Activated T-cell treated with anti-CD3 and anti-CD28 coated beads, Interleukin-2, amount 50 U/mL, for 1 hour (primary cell): ENCODE measurements around the gene SSBP1.
"Not testable (repeated sequence)": the region's sequence is repeated elsewhere in the genome, so short reads cannot be mapped to it uniquely, and the experiment has no call there.

ENCODE experiments used
- DNase-seq: peaks from one replicate; pipeline ENCODE4 v3.0.0-alpha.2; 2020

The SSBP1 gene, protein sequence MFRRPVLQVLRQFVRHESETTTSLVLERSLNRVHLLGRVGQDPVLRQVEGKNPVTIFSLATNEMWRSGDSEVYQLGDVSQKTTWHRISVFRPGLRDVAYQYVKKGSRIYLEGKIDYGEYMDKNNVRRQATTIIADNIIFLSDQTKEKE

DNA sequence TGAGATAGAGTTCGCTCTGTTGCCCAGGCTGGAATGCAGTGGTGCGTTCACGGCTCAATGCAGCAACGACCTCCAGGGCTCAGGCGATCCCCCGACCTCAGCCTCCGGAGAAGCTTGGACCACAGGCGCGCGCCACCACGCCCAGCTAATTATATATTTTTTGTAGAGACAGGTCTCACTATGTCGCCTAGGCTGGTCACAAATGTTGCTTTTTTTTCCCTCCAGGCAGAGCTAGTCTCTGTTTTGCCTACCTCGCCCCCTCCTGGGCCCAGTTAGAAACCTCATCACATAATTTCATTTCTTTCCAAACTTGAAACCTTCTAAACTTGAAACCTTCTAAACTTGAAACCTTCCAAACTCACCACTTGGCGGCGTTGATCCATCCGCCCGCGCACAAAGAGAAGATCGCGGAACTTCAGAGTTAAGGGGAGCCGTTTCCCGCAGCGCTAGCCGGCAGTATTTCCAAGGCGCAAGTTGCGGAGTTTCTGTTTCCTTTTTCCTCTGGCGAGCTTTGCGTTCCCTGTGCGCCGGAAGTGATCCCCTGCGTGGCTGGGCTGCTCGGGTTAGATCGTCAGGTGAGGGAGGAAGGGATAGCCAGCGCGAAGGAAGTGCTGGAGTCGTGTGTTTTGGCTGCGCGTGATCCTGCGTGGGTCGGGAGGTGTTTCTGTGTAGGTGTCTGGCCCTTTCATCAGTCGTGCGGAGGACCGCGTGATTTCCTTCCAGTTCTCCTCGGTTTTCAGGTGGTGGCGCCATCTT, at the start of gene SSBP1:
Gene SSBP1 (plus strand): TSS at position 523 of the 756 bp plus-strand sequence. CDS start 809 bp downstream, outside the sequence.
- peak; percentile 89 for DNase-seq

DNA sequence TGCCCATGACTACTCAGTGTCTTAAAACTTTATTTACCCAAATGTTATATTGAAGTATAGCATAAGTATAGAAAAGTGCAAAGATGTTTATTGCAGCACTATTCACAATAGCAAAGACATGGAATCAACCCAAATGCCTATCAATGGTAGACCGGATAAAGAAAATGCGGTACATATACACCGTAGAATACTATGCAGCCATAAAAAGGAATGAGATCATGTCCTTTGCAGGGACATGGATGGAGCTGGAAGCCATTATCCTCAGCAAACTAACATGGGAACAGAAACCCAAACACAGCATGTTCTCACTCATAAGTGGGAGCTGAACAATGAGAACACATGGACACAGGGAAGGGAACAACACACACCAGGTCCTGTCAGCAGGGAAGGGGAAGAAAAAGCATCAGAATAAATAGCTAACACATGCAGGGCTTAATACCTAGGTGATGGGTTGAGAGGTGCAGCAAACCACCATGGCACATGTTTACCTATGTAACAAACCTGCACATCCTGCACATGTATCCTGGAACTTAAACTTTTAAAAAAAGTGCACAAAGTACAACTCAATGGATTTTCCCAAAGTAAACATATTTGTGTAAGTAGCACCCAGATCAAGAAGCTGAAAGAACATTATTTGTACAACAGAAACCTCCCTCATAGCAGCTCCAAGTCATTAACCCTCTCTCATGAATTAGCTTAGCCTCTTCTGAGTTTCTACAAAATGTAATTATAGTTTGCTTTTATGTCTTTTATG, 48.9 kb upstream of the SSBP1 start:
- not testable (repeated sequence) for DNase-seq

DNA sequence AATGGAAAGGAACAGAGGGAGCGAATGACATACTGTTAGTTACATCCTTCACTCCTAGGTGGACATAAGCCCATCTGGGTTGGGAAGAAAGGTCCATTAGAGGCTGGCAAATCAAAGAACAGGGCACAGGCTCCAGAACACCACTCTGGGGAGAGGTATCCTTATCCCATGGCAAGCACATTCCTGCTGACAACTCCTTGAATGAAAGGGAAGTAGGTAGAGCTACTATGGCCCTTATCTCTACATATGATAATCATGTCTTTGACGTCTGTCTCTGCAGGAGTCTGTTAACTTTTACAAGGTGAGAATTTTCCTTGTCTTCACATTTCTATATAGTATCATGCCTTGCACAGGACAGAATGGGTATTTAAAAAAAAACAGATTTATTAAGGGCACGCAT, 46.6 kb upstream of the SSBP1 start:
- DNase-seq, result no peak

DNA sequence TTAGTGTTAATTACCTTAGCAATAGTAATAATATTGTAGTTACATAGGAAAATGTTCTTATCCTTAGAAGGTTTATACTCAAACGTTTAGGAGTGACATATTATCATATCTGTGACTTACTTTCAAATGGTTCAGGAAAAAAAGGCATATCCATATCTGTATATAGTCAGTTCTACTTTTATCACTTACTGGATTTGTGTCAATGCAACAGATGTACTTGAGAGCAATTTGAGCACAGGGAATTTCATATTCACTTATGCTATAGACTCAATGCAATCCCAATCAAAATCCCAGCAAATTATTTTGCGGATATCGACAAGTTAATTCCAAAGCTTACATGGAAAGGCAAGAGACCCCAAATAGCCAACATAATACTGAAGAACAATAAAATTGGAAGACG, 46.2 kb upstream of the SSBP1 start:
- no peak for DNase-seq

DNA sequence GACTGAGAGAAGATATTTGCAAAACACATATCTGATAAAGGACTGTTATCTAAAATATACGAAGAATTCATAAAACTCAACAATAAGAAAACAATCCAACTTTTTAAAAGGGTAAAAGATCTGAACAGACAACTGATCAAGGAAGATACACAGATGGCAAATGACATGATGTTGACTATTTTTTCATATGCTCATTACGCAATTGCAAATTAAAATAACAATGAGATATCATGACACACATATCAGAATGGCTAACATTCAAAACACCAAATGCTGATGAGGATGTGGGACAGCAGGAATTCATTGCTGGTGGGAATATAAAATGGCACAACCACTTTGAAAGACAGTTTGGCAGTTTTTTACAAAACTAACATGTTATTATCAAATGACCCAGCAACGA, 45.1 kb upstream of the SSBP1 start:
- no peak for DNase-seq

DNA sequence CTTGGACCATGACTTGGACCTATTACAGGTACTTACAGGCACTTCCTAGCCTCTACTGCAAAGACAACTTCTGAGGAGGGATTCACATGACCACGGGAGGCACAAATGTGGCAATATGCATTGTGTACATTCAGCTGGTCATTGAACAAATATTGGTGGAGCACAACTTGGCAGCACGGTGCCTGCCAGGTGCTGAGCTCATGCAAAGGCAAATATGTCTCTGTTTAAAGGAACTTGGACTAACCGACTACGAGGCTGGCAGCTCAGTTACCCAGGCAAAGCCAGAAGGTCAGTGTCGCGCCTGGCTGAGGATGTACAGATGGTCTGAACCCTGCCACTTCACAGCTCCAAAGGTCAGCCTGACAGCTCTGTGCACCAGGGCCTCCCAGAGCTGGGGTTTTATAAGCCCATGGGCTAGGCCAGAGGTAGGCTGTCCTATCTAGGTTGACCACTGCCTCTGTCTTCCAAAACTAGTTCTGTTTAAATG, 42.3 kb upstream of the SSBP1 start:
- DNase-seq, result no peak

DNA sequence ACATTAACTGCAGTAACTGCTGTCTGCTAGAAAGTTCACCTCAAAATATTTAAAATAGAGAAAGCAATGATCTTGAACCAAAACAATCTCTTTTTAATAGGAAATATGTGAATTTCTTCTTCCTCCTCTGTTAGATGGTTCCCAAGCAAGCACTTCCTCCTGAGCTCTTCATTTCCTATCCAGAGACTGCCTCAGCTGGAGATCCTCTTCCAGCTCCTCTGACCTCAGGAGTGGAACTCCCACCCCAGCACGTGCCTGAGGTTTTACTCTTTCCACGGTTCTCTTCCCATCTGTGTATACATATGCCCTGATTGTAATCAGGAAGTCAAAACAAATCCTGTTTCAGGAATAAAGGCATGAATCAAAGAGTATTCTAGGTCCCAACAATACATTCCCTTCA, 41.8 kb upstream of the SSBP1 start:
- no peak for DNase-seq

DNA sequence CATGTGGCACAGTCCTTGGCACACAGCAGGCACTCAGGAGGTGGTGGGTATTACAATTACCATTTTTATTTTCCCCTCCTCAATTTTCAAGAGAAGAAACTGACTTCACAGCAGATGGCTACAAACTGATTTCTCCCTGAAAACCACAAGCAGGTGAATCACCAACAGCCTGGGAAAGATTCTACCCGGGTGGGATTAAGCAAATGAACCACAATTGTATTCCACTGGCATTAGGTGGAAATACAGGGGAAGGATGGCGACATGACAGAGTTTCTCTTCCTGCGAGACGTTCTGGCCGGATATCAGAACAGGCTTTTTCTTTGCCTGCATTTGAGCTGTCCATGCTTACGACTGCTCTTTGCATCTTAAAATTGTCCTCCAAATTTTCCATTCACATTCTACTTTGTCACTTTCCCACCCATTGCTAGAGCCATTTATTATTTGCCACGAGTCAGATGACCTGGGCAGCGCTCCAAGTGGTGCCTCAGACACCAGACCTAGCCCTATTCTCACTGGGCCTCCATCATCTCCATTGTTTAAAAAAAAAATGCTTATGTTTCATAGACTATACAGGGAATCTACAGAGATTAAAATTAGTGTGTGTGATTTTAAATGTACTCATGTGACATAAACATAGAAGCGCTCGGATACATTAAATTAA, 40.8 kb upstream of the SSBP1 start:
- DNase-seq, result no peak

DNA sequence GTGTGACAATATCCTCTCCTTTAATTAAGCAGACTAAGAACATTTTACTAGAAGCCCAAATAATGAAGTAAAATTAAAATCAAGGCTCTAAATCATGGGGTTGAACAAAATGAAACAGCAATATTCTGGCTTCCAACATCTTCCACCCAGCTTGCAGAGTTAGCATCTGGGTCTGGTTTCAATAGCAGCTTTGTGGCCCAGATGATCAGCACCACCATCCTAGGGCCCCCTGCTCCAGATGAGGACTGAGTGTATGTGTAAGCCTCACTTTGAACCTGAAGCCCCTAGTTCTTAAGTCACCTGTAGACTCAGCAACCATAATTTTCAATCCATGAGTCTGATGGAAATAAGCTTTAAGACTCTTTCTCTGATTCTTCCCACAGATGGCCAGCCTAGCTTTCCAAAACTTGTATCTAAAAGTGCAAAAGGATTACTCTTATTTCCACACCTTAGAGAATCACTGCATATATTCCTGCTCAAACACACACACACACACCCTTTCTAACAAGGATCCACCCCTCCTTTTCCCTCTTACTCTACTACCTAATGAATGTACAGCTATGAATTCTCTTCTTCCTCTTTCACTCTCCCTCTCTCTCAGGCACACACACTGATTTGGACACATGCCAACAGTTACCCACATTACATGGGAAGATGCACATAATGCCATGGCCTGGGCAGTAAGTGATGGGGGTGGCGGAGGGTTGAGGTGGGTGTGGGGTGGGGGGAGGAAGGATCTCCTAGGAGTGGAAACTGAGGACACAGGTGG, 39.7 kb upstream of the SSBP1 start:
- DNase-seq, result no peak

DNA sequence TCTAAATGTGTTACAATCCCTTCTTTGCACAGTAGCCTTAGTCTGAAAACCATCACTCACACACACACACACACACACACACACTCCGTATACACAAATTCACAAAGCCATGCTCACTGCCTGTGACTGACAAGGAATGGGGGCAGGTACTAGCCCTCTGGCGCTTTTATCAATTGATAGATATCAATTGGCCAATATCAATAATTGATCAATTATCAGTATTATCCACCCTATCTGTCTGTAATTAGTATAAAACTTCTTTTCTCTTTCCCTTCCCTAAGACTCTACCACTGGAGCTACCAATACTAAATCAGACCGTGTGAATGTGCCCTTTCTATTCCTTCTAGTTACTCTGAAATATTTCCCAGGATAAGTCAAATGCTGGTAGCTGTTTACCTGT, 38.3 kb upstream of the SSBP1 start:
- no peak for DNase-seq

DNA sequence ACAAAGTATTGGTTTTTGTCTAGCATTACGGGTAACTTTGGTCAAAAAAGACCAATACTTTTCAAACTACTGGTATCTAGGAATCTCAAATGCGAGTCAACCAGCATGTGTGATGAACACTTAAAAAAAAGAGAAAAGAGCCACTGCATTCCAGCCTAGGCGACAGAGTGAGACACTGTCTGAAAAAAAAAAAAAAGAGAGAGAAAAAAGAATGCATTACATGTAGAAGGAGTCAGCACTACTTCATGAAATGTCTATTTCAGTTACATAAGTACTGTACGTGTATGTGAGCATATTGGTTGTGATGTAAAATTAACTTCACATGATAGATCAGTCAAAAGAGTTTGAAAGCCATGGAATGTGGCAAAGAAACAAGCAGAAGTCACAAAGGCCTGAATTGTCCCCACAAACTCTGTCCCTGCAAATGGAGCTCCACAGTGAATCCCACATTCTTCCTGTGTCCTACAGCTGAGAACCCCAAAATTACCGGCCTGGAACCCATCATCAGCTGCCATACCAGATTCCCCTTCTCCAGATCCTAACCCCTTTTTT, 37.8 kb upstream of the SSBP1 start:
- no peak for DNase-seq

DNA sequence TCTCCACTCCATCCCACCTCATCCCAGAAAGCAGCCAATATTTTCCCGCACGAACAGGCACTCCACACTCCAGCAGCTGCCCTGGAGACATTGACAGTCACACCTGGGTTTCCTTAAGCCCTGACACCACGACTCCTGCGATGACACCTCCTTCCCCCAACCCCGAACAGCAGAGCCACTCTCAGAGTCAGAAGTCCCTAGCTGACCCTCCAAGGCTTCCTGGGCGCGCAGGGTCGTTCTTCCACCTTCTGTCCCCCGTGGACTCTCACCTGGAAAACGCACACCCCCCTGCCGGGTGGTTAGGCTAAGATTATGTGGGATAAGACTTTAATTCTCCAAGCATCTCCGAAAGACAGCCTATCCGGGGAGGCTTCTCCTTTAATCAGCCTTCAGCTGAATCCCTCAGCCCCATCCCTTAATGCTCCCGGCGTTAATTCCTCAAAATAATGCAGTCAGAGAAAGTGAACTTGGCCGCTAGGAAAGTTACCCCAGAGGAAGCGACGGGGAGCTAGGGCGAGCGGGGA, 37.2 kb upstream of the SSBP1 start:
- DNase-seq, result peak; percentile 24

DNA sequence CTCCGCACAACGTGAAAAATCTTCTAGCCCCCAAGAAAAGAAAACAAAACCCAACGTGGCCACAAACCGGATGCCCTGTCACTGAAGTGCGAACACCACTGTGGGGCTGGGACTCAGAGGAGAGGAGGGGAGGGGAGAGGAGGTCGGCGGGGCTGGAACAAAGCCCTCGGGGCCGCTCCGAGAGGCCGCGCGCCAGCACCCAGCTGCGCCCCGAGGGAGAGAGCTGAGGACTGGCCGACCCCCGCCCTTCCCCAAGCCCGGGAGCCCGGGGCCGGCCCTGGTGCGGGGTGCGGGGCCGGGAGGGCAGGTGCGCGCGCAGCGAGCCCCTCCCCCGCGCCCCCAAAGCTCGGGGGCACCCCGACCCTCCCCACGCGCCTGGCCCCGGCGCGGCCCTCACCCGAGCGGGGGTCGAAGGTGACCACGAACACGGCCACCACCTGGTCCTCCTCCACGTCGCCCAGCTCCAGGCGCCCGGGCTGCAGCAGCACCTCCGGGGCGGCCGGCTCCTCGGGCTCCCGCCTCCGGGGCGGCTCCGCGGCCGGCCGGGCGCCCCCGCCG, 36.6 kb upstream of the SSBP1 start:
- peak; percentile 70 for DNase-seq

DNA sequence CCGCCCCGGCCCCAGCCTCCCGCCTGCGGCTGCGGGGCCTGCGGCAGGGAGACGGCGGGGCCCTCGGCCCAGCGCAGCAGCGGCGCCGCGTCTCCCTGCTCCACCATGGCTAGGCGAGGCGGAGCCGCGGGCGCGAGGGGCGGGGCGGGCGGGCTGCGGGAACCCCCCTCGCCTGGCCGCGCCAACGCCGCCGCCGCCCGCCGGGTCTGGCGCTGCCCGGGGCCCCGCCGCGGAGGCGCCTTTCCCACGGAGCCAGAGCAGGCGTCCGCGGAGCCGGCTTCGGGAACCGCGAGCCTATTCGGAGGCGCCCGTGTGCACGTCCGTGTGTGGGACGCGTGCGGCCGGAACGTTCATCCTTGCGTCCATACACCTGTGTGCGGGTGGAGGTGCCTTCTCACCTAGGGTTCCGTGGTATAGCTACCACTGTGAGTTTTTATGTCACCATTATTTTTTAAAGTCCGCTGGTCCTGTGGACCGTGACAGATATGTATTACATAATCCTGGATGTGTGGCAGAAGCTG, 36.1 kb upstream of the SSBP1 start, which contains the start of gene DENND11:
Gene DENND11 (minus strand): TSS at position 120 of the 521 bp plus-strand sequence. CDS start 13 bp downstream, at position 107.
- peak; percentile 68 for DNase-seq

DNA sequence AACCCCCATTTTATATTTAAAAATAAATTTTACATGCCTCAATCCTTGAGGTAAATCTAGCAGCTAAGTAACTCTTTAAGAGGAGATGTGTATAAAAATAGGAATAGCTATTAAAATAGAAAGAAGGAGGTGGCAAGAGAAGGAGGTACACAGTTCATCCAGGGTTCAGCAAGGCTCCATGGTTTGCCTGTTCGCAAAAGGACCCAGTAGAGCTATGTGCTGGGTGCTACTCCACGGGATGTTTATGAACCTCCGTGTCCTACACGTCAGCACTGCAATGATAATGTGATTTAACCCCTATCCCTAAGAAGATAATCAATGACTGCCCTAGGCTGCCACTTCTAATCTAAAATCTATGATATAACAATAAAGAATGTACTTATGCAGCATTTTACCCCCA, 35.3 kb upstream of the SSBP1 start:
- DNase-seq, result no peak

DNA sequence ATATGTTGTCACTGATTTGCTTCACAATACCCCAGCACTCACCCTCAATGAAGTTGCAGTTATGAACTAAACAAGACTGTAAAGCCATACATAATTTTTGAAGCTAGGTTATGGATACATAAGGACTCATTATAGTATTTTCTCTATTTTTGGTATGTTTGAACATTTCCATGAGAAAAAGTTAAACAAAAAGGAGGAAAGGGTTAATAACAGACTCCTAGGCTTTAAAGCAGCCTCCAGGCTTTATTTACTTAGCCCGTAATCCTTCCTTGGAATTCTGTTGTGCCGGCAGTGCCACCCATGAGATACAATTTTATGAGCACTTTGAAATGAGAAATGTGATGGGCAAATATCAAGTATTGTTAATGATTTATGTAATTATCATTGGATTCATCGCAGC, 34.0 kb upstream of the SSBP1 start:
- DNase-seq, result no peak

DNA sequence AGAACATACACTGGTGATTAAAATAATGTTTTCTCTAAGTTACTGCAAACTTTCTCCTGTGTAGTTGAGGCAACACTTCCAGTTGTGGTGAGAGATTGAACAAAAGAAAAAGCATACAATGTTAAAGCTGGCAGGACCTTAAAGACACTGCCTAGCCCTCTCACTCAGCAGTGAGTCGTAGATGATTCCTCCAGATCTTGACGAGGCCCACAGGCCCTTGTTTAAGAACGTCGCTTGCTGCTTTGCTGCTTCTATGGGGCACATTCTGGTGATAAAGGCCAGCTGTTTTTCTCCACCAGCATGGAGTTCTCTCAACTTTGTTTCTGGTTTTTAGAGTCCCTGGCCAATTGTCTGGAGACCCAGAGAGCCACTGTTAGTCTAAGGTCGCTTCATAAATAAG, 33.4 kb upstream of the SSBP1 start:
- no peak for DNase-seq

DNA sequence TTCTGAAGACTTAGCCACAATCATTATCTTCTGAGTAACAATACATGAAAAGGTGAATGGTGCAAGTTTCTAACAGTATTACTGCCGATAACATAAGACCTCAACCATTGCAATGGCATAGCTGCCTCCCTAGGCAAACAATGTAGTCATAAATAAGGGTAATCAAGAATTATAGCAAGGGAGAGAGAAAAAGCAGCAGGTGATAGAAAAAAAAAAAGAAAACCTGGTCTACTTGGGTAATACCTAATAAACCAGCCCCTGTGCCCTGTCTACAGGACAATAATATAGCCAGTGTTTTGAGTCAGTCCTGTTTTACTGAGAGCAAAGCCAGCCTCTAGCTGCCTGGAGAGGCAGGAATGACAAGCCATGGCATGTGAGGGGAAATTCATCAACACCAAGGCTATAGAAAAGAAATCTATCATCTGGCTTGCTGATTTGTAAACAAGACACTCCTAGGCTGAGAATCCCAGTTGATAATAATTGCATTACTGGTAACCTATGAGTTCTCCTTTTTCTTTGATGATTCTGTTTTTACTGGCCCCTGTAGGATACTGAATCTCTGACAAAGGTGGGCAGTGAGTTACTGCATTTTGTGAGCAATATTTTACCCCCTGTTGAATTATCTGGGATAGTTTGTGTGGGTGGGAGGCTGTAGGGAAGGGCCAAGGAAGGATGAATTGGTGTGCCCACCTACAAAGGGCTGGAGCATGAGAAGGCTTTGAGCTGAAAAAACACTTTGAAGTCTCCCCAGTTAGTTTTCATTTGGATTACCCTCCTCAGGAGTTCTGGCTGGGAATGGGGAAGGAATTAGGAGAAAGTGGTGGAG, 31.7 kb upstream of the SSBP1 start:
- no peak for DNase-seq

DNA sequence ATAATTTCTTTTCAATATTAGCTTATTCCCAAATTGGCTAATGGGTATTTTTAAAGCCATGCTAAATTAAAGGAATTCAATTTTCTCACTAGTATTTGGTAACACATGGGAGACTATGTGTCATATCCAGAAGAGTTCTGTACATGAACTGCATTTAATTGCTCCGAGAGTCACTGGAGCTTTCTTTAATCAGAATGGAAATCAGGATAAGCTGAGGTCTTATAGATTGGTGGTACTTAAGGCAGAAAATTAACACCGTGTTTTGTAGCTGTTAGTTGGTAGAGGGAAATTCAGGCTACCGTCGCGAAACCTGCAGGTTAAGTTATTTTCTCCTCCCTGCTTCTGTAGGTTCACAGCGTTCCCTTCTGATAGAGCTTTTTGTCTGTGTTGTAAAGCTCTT, 29.8 kb upstream of the SSBP1 start, which contains the start of gene WEE2:
Gene WEE2 (plus strand): TSS at position 3 of the 400 bp plus-strand sequence. CDS start 406 bp downstream, outside the sequence.
- no peak for DNase-seq

DNA sequence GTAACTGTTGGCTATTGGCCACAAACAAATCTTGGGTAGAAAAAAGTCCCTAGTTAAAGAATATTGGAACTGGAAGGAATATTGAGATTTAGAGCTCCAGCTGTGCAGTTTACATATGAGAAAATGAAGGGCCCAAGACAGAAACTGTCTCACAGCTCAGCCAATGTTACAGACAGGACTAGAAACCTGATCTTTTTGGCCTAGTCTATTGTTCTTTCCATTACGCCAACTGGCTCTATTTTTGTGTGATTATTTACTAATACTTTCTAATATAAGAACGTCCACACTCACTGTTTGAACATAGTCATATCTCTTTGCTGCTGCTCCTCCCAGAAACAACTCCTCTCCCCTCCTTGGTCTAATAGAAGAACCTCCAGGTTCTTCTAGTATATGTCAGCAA, 28.8 kb upstream of the SSBP1 start:
- no peak for DNase-seq
